ENCODE data around the gene OMA1. TPM values are rescaled to one million over a fixed set of nuclear protein-coding genes. Genes with fewer than 3 reads are reported as not detected.

OMA1 gene
- total and polyA plus RNA-seq, 12 donors, result 16.2 to 44.9 (median 32.3) TPM

GRCh38 chr1:58548371-58548770 lies 1.8 kb upstream of the OMA1 start:
- Histone ChIP-seq H3K36me3 (replicated peaks in 1 of 2) (no peaks in the 10 kb centered on the region), H3K27ac (no peak overlapping the region), H3K27me3 (no peaks in the 10 kb centered on the region), H3K4me3 (no peak overlapping the region), H3K9me3 (replicated peaks in 1 of 3) (no peaks in the 10 kb centered on the region), H3K4me1 (replicated peaks in 1 of 2) (peaks cover 8 to 9% of the 10 kb centered on the region in 2 donors)
- no peak for DNase-seq
- intact Hi-C loops (cut with DNase I), result loop anchor here in 1 of 2 donors (10.0 kb wide), 1 partner anchor 106 kb away; no protein-coding TSS in a partner anchor
- 88 to 94% (median 91%) methylated on average over 2 of the region's 2 CpGs for WGBS, 4 donors
- no peak for TF ChIP-seq CTCF (IDR thresholded peaks at IDR 0.05)
- no peak for TF ChIP-seq POLR2A (IDR thresholded peaks at IDR 0.05)

GRCh38 chr1:58545591-58546519 lies 671 bp downstream of the OMA1 start:
- Histone ChIP-seq H3K27me3 (no peaks in the 10 kb centered on the region), H3K4me3 (peak overlapping the region in 3 of 4 donors; percentile 5 to 83 (median 79)), H3K9me3 (replicated peaks in 1 of 3) (no peaks in the 10 kb centered on the region), H3K27ac (peak overlapping the region; percentile 95 to 100 (median 99)), H3K36me3 (replicated peaks in 1 of 2) (no peaks in the 10 kb centered on the region), H3K4me1 (replicated peaks in 1 of 2) (peaks cover 9 to 13% of the 10 kb centered on the region in 2 donors)
- intact Hi-C loops (cut with DNase I), result loop anchor here in 1 of 2 donors (10.0 kb wide), 1 partner anchor 109 kb away; no protein-coding TSS in a partner anchor
- DNase-seq, result peak; percentile 79 to 91 (median 89)
- WGBS, 4 donors, result 0 to 2% (median 1%) methylated on average over 26 to 43 of the region's 43 CpGs
- TF ChIP-seq CTCF (IDR thresholded peaks at IDR 0.05), result no peak
- TF ChIP-seq POLR2A (IDR thresholded peaks at IDR 0.05), result no peak

GRCh38 chr1:58543260-58543659 lies 3.3 kb downstream of the OMA1 start:
- H3K36me3 ChIP-seq (replicated peaks in 1 of 2), result no peaks in the 10 kb centered on the region
- TF ChIP-seq POLR2A (IDR thresholded peaks at IDR 0.05) (no peak), CTCF (IDR thresholded peaks at IDR 0.05) (no peak)
- no peak overlapping the region for H3K4me3 ChIP-seq
- 85 to 97% (median 95%) methylated on average over 1 of the region's 1 CpG for WGBS, 4 donors
- H3K4me1 ChIP-seq (replicated peaks in 1 of 2), result peaks cover 9 to 13% of the 10 kb centered on the region in 2 donors
- H3K27me3 ChIP-seq, result no peaks in the 10 kb centered on the region
- intact Hi-C loops (cut with DNase I), result loop anchor here in 1 of 2 donors (10.0 kb wide), 1 partner anchor 112 kb away; no protein-coding TSS in a partner anchor
- no peak overlapping the region for H3K27ac ChIP-seq
- no peaks in the 10 kb centered on the region for H3K9me3 ChIP-seq (replicated peaks in 1 of 3)
- no peak for DNase-seq

GRCh38 chr1:58539553-58539952 lies 7.0 kb downstream of the OMA1 start:
- Histone ChIP-seq H3K4me3 (no peak overlapping the region), H3K9me3 (replicated peaks in 1 of 3) (no peaks in the 10 kb centered on the region)

More at GRCh38 chr1:58539553-58539952, 7.0 kb downstream of the OMA1 start:
- WGBS, 4 donors, result 70 to 91% (median 72%) methylated on average over 2 of the region's 2 CpGs
- H3K27ac ChIP-seq, result no peak overlapping the region
- TF ChIP-seq POLR2A (IDR thresholded peaks at IDR 0.05) (no peak), CTCF (IDR thresholded peaks at IDR 0.05) (no peak)
- no peak for DNase-seq
- peaks cover 0 to 5% of the 10 kb centered on the region in 2 donors for H3K4me1 ChIP-seq (replicated peaks in 1 of 2)
- no peaks in the 10 kb centered on the region for H3K27me3 ChIP-seq
- no peaks in the 10 kb centered on the region for H3K36me3 ChIP-seq (replicated peaks in 1 of 2)
- intact Hi-C loops (cut with DNase I), result no loop called here

Data from adrenal gland (tissue), 12 donors.